K562 (cell line): ENCODE data around the gene CREB3L2. TPM values are rescaled to one million over a fixed set of nuclear protein-coding genes. Genes with fewer than 3 reads are reported as not detected.

ENCODE experiments used
- BACH1 ChIP-seq: fragments of 200-800 bp; sonication (Bioruptor generic); IDR thresholded peaks from 2 replicates; pipeline ENCODE4 v1.6.1; 2016; ENCODE audit warnings: missing genetic modification characterization, missing compliant biosample characterization
- BDP1 ChIP-seq: IDR thresholded peaks from 3 replicates; pipeline ENCODE4 v1.6.1; 2011; ENCODE audit not compliant: insufficient read length, insufficient read depth
- CBFA2T2 ChIP-seq: fragments of 450-650 bp; conservative IDR thresholded peaks from 2 replicates; pipeline ENCODE4 v1.6.1; 2017; ENCODE audit warnings: mild to moderate bottlenecking
- CCNT2 ChIP-seq: IDR thresholded peaks from 2 replicates; pipeline ENCODE4 v1.6.1; 2011; ENCODE audit warnings: borderline replicate concordance, low read depth, mild to moderate bottlenecking, moderate library complexity, mixed read lengths, low read length; ENCODE audit not compliant: insufficient read length; ENCODE audit errors: extremely low read depth
- CXXC5 ChIP-seq: fragments of 250-450 bp; sonication (Bioruptor Pico); IDR thresholded peaks from 2 replicates; pipeline ENCODE4 v1.8.0; 2022; ENCODE audit warnings: inconsistent platforms, mild to moderate bottlenecking, moderate library complexity
- E2F1 ChIP-seq: sonication (generic); formaldehyde crosslinking; IDR thresholded peaks from 2 replicates; pipeline ENCODE4 v1.8.1; 2023; ENCODE audit warnings: mild to moderate bottlenecking, missing genetic modification reagents, moderate library complexity
- E4F1 ChIP-seq: fragments of 250-450 bp; sonication (Bioruptor Pico); IDR thresholded peaks from 2 replicates; pipeline ENCODE4 v1.5.0; 2021; ENCODE audit warnings: mild to moderate bottlenecking, borderline replicate concordance
- ETS2 ChIP-seq: IDR thresholded peaks from 2 replicates; pipeline ENCODE4 v1.6.1; 2016; ENCODE audit warnings: borderline replicate concordance, missing genetic modification characterization, mild to moderate bottlenecking, moderate library complexity, missing compliant biosample characterization; ENCODE audit not compliant: poor library complexity, severe bottlenecking
- ETV6 ChIP-seq, 3 experiments: fragments of 150-350 bp in 1 of 3; sonication (generic) in 1 of 3; formaldehyde crosslinking in 1 of 3; IDR thresholded peaks; 2 replicates each; pipeline versions ENCODE4 v1.6.1 to v1.8.0; 2014 to 2022; ENCODE audit warnings: borderline replicate concordance in 2 of 3, low read depth in 2 of 3, antibody characterized with exemption in 1 of 3, low read length in 1 of 3, mild to moderate bottlenecking in 1 of 3, missing genetic modification reagents in 1 of 3
- GTF2F1 ChIP-seq: IDR thresholded peaks from 2 replicates; pipeline ENCODE4 v1.6.1; 2011; ENCODE audit warnings: low read depth, low read length, improper control_type of control experiment
- KAT8 ChIP-seq: fragments of 450-650 bp; IDR thresholded peaks from 2 replicates; pipeline ENCODE4 v1.6.1; 2016; ENCODE audit warnings: low read depth, mild to moderate bottlenecking
- NCOR1 ChIP-seq: fragments of 450-650 bp; IDR thresholded peaks from 2 replicates; pipeline ENCODE4 v1.6.1; 2016; ENCODE audit warnings: mild to moderate bottlenecking, moderate library complexity
- POLR2H ChIP-seq: IDR thresholded peaks from 2 replicates; pipeline ENCODE4 v1.6.1; 2016; ENCODE audit warnings: missing genetic modification characterization, low read depth, mild to moderate bottlenecking, control low read depth, missing compliant biosample characterization, moderate library complexity
- SP2 ChIP-seq: IDR thresholded peaks from 2 replicates; pipeline ENCODE4 v1.6.1; 2011; ENCODE audit warnings: mild to moderate bottlenecking, low read depth, low read length, moderate library complexity; ENCODE audit not compliant: poor library complexity, severe bottlenecking; ENCODE audit errors: extremely low read depth
- ZNF12 ChIP-seq: sonication (generic); formaldehyde crosslinking; IDR thresholded peaks from 2 replicates; pipeline ENCODE4 v1.4.0; 2020; ENCODE audit warnings: mild to moderate bottlenecking, missing genetic modification reagents
- ZNF584 ChIP-seq: fragments of 200-800 bp; sonication (Bioruptor generic); IDR thresholded peaks from 2 replicates; pipeline ENCODE4 v1.6.1; 2016; ENCODE audit warnings: low read depth, mild to moderate bottlenecking, missing genetic modification characterization, missing compliant biosample characterization
- polyA plus RNA-seq, 8 experiments: library from polyadenylated mRNA; depleted of rRNA in 4 of 8; stranded (reverse) in 5 of 8; unstranded in 3 of 8; fragments of >200 nt; fragmentation: Nextera tagmentation in 2 of 8; fragmentation: Illumina TruSeq in 1 of 8; extraction: Ambion mirVana in 2 of 8; extraction: Trizol in 1 of 8; gene quantifications; 2 replicates each; pipeline versions ENCODE4 v1.2.1 to v1.2.3, GENCODE V29; 2011 to 2014; ENCODE audit warnings: inconsistent platforms in 1 of 8, missing spikeins in 1 of 8
- total RNA-seq, 7 experiments: library from RNA; depleted of rRNA in 6 of 7; stranded (reverse); fragments of >200 nt in 6 of 7; fragmentation: Illumina TruSeq in 2 of 7; extraction: Trizol in 2 of 7; gene quantifications; 2 replicates each; pipeline versions ENCODE4 v1.2.1 to v1.2.3, GENCODE V29; 2011 to 2021; ENCODE audit warnings: low replicate concordance in 1 of 7
- TF ChIP-seq, protein P1 (sequence below): fragments of 450-650 bp; conservative IDR thresholded peaks from 2 replicates; pipeline ENCODE4 v1.6.1; 2016; ENCODE audit warnings: missing genetic modification characterization, low read depth, mild to moderate bottlenecking, missing compliant biosample characterization, moderate library complexity
- TF ChIP-seq, protein P2 (sequence below): sonication (generic); formaldehyde crosslinking; IDR thresholded peaks from 2 replicates; pipeline ENCODE4 v1.4.0; 2020; ENCODE audit warnings: mild to moderate bottlenecking, missing genetic modification reagents

CREB3L2 gene
- total and polyA plus RNA-seq, 9 of the 15 experiments (the other 6 are each of a cell fraction or from before 2014, with no cell fraction given): 7.1 to 45.6 (median 15.8) TPM

DNA sequence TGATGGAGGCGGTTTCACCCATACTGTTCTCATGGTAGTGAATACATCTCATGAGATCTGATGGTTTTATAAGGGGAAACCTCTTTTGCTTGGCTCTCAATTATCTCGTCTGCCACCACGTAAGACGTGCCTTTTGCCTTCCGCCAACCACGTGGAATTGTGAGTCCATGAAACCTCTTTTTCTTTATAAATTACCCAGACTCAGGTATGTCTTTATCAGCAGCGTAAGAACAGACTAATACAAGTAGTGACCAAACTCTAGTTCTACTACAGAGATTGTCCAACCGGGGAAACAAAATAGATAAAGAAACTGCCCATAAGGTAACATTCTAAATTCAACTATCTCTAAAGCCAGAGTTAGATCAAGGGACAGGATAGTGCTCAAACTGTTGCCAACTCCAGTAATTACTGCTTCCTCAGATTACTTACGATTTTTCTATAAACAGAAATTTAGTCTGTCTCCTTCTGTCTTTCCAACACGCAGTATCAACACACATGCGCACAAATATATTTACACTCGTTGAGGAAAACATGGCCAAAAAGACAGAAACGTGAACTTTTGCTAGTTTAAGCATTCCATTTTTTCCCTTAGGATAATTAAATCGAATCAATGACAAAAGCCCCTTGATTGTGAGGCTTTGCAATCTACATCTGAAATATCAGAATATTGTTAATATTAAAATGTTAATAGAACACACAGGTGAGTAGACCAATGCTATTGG, 36.9 kb downstream of the CREB3L2 start (continued):
- TF ChIP-seq, protein P1, sequence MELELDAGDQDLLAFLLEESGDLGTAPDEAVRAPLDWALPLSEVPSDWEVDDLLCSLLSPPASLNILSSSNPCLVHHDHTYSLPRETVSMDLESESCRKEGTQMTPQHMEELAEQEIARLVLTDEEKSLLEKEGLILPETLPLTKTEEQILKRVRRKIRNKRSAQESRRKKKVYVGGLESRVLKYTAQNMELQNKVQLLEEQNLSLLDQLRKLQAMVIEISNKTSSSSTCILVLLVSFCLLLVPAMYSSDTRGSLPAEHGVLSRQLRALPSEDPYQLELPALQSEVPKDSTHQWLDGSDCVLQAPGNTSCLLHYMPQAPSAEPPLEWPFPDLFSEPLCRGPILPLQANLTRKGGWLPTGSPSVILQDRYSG (tag): no peak
- TF ChIP-seq SP2 (no peak), E2F1 (CRISPR knock-in tag) (no peak), ETV6 (IDR thresholded peaks at IDR 0.05; ENCODE audit: borderline replicate concordance in 1 of 2, low read depth in 2 of 2, low read length in 1 of 2) (0 out of 4 replicates have a peak, but pooled peaks of 1 of the 2 experiments have one; percentile 29), ETV6 (CRISPR knock-in tag; IDR thresholded peaks at IDR 0.05; ENCODE audit: borderline replicate concordance) (no peak), ETS2 (tag) (no peak), CXXC5 (CRISPR knock-in tag) (peak; percentile 21; the same call in 1 of the 2 replicates), CBFA2T2 (peak; percentile 73), ZNF12 (CRISPR knock-in tag) (no peak), ZNF584 (CRISPR knock-in tag) (0 out of 2 replicates have a peak, but pooled peaks have one; percentile 30), GTF2F1 (no peak), NCOR1 (peak; percentile 31; the same call in 1 of the 2 replicates), E4F1 (no peak), POLR2H (tag) (peak; percentile 45; the same call in 1 of the 2 replicates), KAT8 (no peak), CCNT2 (peak; percentile 32), BACH1 (tag) (no peak; the same call in 1 of the 2 replicates), BDP1 (no peak)
- TF ChIP-seq, protein P2, sequence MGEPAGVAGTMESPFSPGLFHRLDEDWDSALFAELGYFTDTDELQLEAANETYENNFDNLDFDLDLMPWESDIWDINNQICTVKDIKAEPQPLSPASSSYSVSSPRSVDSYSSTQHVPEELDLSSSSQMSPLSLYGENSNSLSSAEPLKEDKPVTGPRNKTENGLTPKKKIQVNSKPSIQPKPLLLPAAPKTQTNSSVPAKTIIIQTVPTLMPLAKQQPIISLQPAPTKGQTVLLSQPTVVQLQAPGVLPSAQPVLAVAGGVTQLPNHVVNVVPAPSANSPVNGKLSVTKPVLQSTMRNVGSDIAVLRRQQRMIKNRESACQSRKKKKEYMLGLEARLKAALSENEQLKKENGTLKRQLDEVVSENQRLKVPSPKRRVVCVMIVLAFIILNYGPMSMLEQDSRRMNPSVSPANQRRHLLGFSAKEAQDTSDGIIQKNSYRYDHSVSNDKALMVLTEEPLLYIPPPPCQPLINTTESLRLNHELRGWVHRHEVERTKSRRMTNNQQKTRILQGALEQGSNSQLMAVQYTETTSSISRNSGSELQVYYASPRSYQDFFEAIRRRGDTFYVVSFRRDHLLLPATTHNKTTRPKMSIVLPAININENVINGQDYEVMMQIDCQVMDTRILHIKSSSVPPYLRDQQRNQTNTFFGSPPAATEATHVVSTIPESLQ (CRISPR knock-in tag): 0 out of 2 replicates have a peak, but pooled peaks have one; percentile 55
